ENCODE results near the gene SARS2. TPM values are rescaled to one million over a fixed set of nuclear protein-coding genes. Genes with fewer than 3 reads are reported as not detected.
A peak's percentile ranks its signal among the peaks of the same experiment; 100 is the strongest.
"Not testable (repeated sequence)": the region's sequence is repeated elsewhere in the genome, so short reads cannot be mapped to it uniquely, and the experiment has no call there.

SARS2 gene
- total RNA-seq, 3 donors from 2014 or later, result 42.5 to 49.5 (median 46.8) TPM

GRCh38 chr19:38956264-38956663 lies 25.7 kb upstream of the SARS2 start:
- Mint-ChIP-seq H3K4me3 (no peak overlapping the region), H3K36me3 (ENCODE audit: insufficient read depth) (no peaks in the 10 kb centered on the region), H3K9me3 (no peaks in the 10 kb centered on the region), H3K4me1 (ENCODE audit: low read depth) (peaks cover 5% of the 10 kb centered on the region), H3K27me3 (ENCODE audit: low read depth) (peaks cover 25% of the 10 kb centered on the region)
- no peak for ATAC-seq
- DNase-seq, result no peak

DNA sequence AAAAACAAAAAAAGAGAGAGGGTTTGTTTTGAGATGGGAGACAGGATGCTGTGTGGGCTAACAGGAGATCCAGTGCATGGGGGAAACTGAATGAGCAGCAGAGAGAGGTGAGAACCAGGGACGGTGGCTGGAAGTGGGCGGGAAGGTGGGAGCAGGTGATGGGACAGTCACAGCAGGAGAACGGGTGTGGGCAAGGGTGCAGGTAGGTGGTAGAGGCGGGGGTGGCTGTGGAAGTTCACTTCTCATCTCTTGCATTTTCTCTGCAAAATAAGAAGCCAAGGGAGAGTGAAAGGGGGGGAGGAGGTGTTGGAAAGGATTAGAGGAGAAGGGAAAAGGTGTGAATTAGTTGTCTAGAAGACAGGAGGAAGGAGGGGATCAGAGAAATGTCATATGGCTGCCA lies 23.1 kb upstream of the SARS2 start:
- Mint-ChIP-seq H3K4me1 (ENCODE audit: low read depth) (peaks cover 14% of the 10 kb centered on the region), H3K36me3 (ENCODE audit: insufficient read depth) (no peaks in the 10 kb centered on the region), H3K4me3 (no peak overlapping the region), H3K9me3 (no peaks in the 10 kb centered on the region), H3K27me3 (ENCODE audit: low read depth) (peaks cover 29% of the 10 kb centered on the region)
- DNase-seq (no peak), ATAC-seq (no peak)

DNA sequence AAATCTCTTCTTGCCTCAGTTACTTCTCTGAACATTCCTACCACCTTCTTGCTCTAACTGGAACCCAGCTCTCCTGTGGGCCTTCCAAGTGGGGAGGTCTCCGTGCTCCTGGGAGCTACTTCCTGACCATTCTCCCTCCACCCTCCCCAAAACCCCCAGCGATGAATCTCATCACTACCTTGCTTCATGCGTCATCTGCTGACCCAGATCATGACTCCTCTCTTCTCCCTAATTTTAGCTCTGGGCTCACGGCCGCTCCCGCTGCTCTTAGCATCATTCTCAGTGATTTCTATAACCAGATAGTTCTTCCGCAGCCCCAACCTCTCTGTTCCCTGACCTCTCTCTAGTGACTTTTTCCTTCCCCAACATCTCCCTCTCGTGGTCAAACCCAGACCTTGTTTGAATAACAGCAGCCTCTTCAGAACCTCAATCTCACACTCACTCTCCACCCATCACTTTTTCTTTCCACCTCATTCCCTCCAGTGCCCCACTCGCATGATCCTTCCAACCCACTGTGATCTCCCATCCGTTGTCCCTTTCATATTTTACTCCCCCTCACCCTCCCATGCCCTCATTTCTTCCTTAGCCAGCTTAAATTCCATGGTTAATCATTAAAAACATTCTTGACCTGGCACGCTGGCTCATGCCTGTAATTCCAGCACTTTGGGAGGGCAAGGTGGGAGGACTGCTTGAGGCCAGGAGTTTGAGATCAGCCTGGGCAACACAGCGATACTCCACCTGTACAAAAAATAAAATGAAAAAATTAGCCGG lies 22.0 kb upstream of the SARS2 start:
- Mint-ChIP-seq H3K9me3 (no peaks in the 10 kb centered on the region), H3K27me3 (ENCODE audit: low read depth) (peaks cover 29% of the 10 kb centered on the region), H3K4me1 (ENCODE audit: low read depth) (peaks cover 14% of the 10 kb centered on the region), H3K36me3 (ENCODE audit: insufficient read depth) (no peaks in the 10 kb centered on the region), H3K4me3 (no peak overlapping the region)
- ATAC-seq (no peak), DNase-seq (no peak)

- Mint-ChIP-seq H3K27me3 (ENCODE audit: low read depth) (peaks cover 29% of the 10 kb centered on the region), H3K4me1 (ENCODE audit: low read depth) (peaks cover 14% of the 10 kb centered on the region), H3K36me3 (ENCODE audit: insufficient read depth) (no peaks in the 10 kb centered on the region), H3K4me3 (no peak overlapping the region), H3K9me3 (no peaks in the 10 kb centered on the region)
- no peak for ATAC-seq
- no peak for DNase-seq
These were observed 20.6 kb upstream of the SARS2 start for GRCh38 chr19:38951187-38951586.

DNA sequence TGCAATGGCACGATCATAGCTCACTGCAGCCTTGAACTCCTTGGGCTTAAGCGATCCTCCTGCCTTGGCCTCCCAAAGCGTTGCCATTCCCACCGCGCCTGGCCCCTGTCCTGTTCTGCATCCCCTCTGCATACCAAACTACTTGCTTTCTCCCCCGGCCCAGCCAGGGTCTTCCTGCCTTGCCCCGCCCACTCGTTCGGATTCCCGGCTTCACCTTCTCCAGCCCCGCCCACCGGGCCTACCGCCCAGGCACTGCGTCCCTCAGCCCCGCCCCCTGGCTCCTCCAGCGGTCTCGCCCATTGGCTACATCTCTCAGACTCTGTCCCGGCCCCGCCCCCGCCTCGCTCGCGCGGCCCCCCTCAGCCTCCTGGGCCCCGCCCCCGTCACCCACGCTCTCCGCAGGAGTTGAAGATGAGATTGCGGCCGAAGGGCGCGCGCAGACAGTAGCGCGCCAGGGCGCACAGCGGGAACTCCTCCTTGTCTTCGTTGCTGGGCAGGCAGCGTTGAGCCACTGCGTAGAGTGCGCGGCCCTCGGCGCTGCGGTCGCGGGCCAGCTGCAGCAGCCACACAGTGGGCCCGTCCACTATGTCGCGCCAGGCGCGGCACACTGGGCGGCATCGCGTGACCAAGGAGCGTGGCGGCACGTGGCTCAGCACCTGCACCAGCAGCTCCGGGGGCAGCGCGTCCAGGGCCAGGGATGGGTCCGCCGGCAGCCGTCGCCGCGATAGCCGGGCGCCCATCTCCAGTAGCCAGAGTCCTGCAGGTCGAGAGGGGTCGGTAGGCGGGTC lies 19.2 kb upstream of the SARS2 start:
- H3K27me3 Mint-ChIP-seq (ENCODE audit: low read depth), result peaks cover 25% of the 10 kb centered on the region

DNA sequence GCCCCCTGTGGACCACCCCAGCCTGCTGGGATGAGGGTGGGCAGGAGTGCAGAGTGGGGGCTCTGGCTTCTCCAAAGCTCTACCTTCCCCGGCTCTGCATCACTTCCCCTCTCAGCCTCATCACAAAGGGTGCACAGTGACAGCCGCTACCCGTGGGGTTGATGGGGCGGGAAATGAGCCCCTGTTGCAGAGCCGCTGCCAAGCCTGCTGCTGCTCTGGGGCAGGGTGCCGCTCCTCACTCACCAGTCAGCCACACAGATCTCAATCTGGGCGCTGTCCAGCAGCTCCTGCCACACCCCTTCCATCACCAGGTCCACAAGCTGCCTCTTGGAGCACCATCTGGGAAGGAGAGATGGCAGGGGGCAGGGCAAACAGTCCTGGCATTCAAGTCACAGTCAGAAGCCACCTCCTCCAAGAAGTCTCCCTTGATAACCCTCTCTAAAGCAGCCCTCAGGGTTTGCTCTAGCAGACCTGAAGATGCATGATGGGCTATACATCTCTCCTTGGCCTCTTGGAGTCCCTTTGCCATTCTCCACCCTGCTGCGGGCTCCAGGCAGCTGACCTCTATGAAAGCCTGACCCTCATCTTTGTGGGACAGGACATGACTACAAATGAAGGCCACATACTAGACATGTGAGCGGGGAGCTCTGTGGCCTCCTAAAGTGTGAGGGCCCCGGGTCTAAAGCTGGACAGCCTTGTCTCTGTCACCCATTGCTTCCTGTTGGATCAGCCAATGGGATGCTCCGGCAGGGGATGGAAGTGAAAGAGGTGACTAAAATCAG lies 15.9 kb upstream of the SARS2 start:
- ATAC-seq, result no peak
- Mint-ChIP-seq H3K4me3 (no peak overlapping the region), H3K36me3 (ENCODE audit: insufficient read depth) (no peaks in the 10 kb centered on the region), H3K4me1 (ENCODE audit: low read depth) (peaks cover 12% of the 10 kb centered on the region), H3K27me3 (ENCODE audit: low read depth) (peaks cover 5% of the 10 kb centered on the region), H3K9me3 (no peaks in the 10 kb centered on the region)
- no peak for DNase-seq

More for the DNA sequence above, 19.2 kb upstream of the SARS2 start:
- ATAC-seq (peak; percentile 88 to 91), DNase-seq (peak; percentile 82)
- Mint-ChIP-seq H3K4me3 (peak overlapping the region; percentile 38), H3K9me3 (no peaks in the 10 kb centered on the region), H3K4me1 (ENCODE audit: low read depth) (peaks cover 14% of the 10 kb centered on the region), H3K36me3 (ENCODE audit: insufficient read depth) (no peaks in the 10 kb centered on the region)

- Mint-ChIP-seq H3K4me3 (no peak overlapping the region), H3K4me1 (ENCODE audit: low read depth) (peaks cover 16% of the 10 kb centered on the region), H3K9me3 (no peaks in the 10 kb centered on the region), H3K36me3 (ENCODE audit: insufficient read depth) (no peaks in the 10 kb centered on the region), H3K27me3 (ENCODE audit: low read depth) (peaks cover 3% of the 10 kb centered on the region)
- DNase-seq, result no peak
- ATAC-seq, result no peak
These were observed 15.1 kb upstream of the SARS2 start for GRCh38 chr19:38945562-38946228.

DNA sequence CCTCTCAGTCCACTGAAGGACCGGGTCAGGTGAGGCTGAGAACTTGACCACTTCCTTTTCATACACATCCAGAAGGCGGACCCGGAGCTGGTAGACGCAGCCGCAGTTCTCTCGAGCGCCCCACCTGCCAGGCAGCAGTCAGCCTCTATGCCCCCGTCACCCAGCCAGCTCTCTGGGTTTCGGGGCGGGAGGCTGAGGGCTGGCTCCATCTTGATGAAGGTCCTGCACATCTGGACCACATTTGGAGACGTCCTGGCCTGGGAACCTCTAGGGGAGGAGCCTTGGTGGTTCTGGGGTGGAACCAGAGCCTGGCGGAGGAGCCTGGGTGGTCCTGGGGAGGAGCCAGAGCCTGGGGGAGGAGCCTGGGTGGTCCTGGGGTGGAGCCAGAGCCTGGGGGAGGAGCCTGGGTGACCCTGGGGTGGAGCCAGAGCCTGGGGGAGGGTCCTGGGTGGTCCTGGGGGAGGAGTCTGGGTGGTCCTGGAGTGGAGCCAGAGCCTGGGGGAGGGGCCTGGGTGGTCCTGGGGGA lies 14.5 kb upstream of the SARS2 start:
- Mint-ChIP-seq H3K4me3 (no peak overlapping the region), H3K9me3 (no peaks in the 10 kb centered on the region), H3K36me3 (ENCODE audit: insufficient read depth) (no peaks in the 10 kb centered on the region), H3K27me3 (ENCODE audit: low read depth) (peaks cover 3% of the 10 kb centered on the region), H3K4me1 (ENCODE audit: low read depth) (peaks cover 13% of the 10 kb centered on the region)
- DNase-seq (no peak), ATAC-seq (no peak)

DNA sequence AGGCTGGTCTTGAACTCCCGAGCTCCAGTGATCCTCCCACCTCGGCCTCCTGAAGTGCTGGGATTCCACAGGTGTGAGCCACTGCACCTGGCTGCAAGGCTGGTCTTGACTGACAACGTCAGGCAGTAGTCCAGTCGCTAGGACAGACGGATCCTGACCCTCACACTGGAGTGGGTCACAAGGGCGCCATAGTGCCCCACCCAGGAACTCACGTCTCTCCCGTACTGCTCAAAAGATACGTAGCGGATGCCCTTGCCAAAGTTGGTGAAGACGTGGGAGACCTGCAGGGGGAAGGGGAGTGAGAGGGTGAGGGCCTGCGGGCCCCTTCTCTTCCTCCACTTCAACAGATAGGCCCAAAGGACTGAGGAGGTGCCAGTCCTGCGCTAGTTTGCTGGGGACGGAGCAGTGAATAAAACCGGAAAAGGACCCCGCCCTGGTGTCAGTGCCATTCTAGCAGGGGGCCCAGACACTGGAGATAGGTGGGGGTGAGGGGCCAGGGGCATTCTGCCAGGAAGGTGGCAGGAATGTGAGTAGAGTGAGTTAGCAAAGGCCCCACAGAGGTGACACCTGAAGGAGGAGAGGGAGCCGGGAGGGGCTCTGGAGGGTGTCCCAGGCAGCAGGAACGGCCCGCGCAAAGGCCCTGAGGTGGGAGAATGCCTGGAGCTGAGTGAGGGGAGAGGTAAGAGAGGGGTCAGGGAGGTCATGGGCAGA lies 12.1 kb upstream of the SARS2 start:
- no peak for DNase-seq

GRCh38 chr19:38941979-38942378 lies 11.4 kb upstream of the SARS2 start:
- DNase-seq (no peak), ATAC-seq (no peak)
- no peaks in the 10 kb centered on the region for H3K27me3 Mint-ChIP-seq (ENCODE audit: low read depth)
- H3K4me3 Mint-ChIP-seq, result no peak overlapping the region
- H3K4me1 Mint-ChIP-seq (ENCODE audit: low read depth), result peaks cover 8% of the 10 kb centered on the region
- no peaks in the 10 kb centered on the region for H3K9me3 Mint-ChIP-seq
- no peaks in the 10 kb centered on the region for H3K36me3 Mint-ChIP-seq (ENCODE audit: insufficient read depth)

More for the DNA sequence above, 12.1 kb upstream of the SARS2 start:
- no peak overlapping the region for H3K4me3 Mint-ChIP-seq
- peaks cover 8% of the 10 kb centered on the region for H3K4me1 Mint-ChIP-seq (ENCODE audit: low read depth)
- H3K9me3 Mint-ChIP-seq, result no peaks in the 10 kb centered on the region
- no peak for ATAC-seq
- no peaks in the 10 kb centered on the region for H3K27me3 Mint-ChIP-seq (ENCODE audit: low read depth)
- no peaks in the 10 kb centered on the region for H3K36me3 Mint-ChIP-seq (ENCODE audit: insufficient read depth)

- ATAC-seq, result not testable (repeated sequence)
These were observed 10.9 kb upstream of the SARS2 start for GRCh38 chr19:38941466-38941865.

DNA sequence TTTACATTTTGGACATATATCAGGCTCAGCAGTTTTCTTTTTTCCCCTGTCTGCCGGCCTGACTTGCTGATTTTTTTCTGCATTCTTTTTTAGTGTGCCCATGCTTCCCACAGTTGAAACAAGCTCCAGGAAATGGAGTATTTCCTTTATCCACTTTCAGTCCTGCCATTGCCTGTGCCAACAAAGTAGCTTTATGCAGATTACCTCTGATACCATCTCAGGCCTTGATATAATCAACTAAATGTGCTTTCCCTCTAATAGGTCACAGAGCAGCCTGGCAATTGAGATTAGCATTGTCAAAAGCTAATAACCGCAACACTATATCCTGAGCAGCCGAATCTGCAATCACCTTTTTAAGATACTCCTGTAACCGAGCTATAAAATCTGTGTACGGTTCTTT lies 9.4 kb upstream of the SARS2 start:
- H3K36me3 Mint-ChIP-seq (ENCODE audit: insufficient read depth), result peaks cover 7% of the 10 kb centered on the region
- H3K27me3 Mint-ChIP-seq (ENCODE audit: low read depth), result no peaks in the 10 kb centered on the region
- H3K4me3 Mint-ChIP-seq, result no peak overlapping the region
- DNase-seq (no peak), ATAC-seq (no peak)
- H3K4me1 Mint-ChIP-seq (ENCODE audit: low read depth), result peaks cover 8% of the 10 kb centered on the region
- H3K9me3 Mint-ChIP-seq, result no peaks in the 10 kb centered on the region

More at GRCh38 chr19:38941466-38941865, 10.9 kb upstream of the SARS2 start:
- H3K27me3 Mint-ChIP-seq (ENCODE audit: low read depth); DNase-seq; H3K4me1 Mint-ChIP-seq (ENCODE audit: low read depth); H3K36me3 Mint-ChIP-seq (ENCODE audit: insufficient read depth); H3K4me3 Mint-ChIP-seq; H3K9me3 Mint-ChIP-seq: not testable (repeated sequence)

- Mint-ChIP-seq H3K4me1 (ENCODE audit: low read depth) (peaks cover 33% of the 10 kb centered on the region), H3K9me3 (no peaks in the 10 kb centered on the region), H3K36me3 (ENCODE audit: insufficient read depth) (peaks cover 22% of the 10 kb centered on the region), H3K4me3 (peak overlapping the region; percentile 98), H3K27me3 (ENCODE audit: low read depth) (no peaks in the 10 kb centered on the region)
- no peak for DNase-seq
- no peak for ATAC-seq
These were observed 3.0 kb upstream of the SARS2 start for GRCh38 chr19:38933544-38933943.
